GM12878 (cell line): ENCODE measurements around the gene OR52K1. TPM values are rescaled to one million over a fixed set of nuclear protein-coding genes. Genes with fewer than 3 reads are reported as not detected.

Experiments
- ATAC-seq: fragments of 200-7000 bp; cut with Tn5 transposase; 3 replicates; pipeline ENCODE4 v1.9.1; 2020; ENCODE audit warnings: mild to moderate bottlenecking, moderate library complexity
- BruUV-seq: library from RNA; stranded (reverse); fragments of 400-500 nt; replicated peaks from 2 replicates; lab custom pipeline; 2021; lab: Mats Ljungman, UMichigan
- CTCF ChIA-PET: fragments of 300-600 bp; sonication (Branson Sonifier 250); formaldehyde crosslinking; extraction: SDS; loops from one replicate; lab custom pipeline; 2021; ENCODE audit warnings: inconsistent platforms; lab: Yijun Ruan, JAX
- POLR2A ChIA-PET: fragments of 350-600 bp; formaldehyde crosslinking; extraction: SDS; loops from one replicate; lab custom pipeline; 2021; ENCODE audit warnings: inconsistent platforms; lab: Charles Lee
- RAD21 ChIA-PET: fragments of 300-600 bp; sonication (Branson Sonifier 250); formaldehyde crosslinking; loops from one replicate; lab custom pipeline; 2023; ENCODE audit warnings: antibody characterized with exemption; ENCODE audit not compliant: unreplicated experiment; lab: Charles Lee
- SMC1A ChIA-PET: fragments of 300-600 bp; sonication (Branson Sonifier 250); formaldehyde crosslinking; loops from one replicate; lab custom pipeline; 2023; ENCODE audit not compliant: unreplicated experiment, uncharacterized antibody; lab: Charles Lee
- DNase-seq: peaks from one replicate; pipeline ENCODE4 v3.0.0-alpha.2; 2011; ENCODE audit warnings: low read depth, low spot score
- FAIRE-seq: peaks from 3 replicates; lab custom pipeline; 2011; peaks lifted over from hg19 to GRCh38; lab: Jason Lieb, UNC
- H2AFZ ChIP-seq: 2 replicates; pipeline ENCODE4 v1.6.0; 2011; ENCODE audit warnings: low read depth, low read length, control low read depth; ENCODE audit not compliant: control insufficient read depth
- H3K27ac ChIP-seq: 2 replicates; pipeline ENCODE4 v1.5.1; 2011; ENCODE audit warnings: control low read depth; ENCODE audit not compliant: control insufficient read depth, insufficient read depth
- H3K27me3 ChIP-seq, 2 experiments: replicated peaks in 1 of 2; 2 replicates each; pipeline versions ENCODE4 v1.6.0 to v1.6.1; 2011; ENCODE audit warnings: low read length in 1 of 2; ENCODE audit not compliant: control insufficient read depth in 2 of 2, insufficient read depth in 2 of 2
- H3K36me3 ChIP-seq, 2 experiments: 2 replicates each; pipeline ENCODE4 v1.5.1; 2011; ENCODE audit warnings: low read length in 1 of 2; ENCODE audit not compliant: control insufficient read depth in 2 of 2, insufficient read depth in 2 of 2
- H3K4me1 ChIP-seq: 2 replicates; pipeline ENCODE4 v1.6.1; 2011; ENCODE audit warnings: mild to moderate bottlenecking, low read length, moderate library complexity, mixed read lengths; ENCODE audit not compliant: control insufficient read depth, insufficient read depth
- H3K4me2 ChIP-seq: 2 replicates; pipeline ENCODE4 v1.6.0; 2011; ENCODE audit warnings: control low read depth; ENCODE audit not compliant: control insufficient read depth, insufficient read depth
- H3K4me3 ChIP-seq: fragments of 200-600 bp; sonication (generic); 2 replicates; pipeline ENCODE4 v1.5.1; 2016
- H3K79me2 ChIP-seq: 2 replicates; pipeline ENCODE4 v1.6.0; 2011; ENCODE audit warnings: low read length; ENCODE audit not compliant: control insufficient read depth, insufficient read depth
- H3K9ac ChIP-seq: 2 replicates; pipeline ENCODE4 v1.8.0; 2011; ENCODE audit warnings: low read length, control low read depth, mixed read lengths; ENCODE audit not compliant: control insufficient read depth, insufficient read depth
- H3K9me3 ChIP-seq: replicated peaks from 3 replicates; pipeline ENCODE4 v1.5.1; 2011; ENCODE audit warnings: mild to moderate bottlenecking, low read length; ENCODE audit not compliant: control insufficient read depth, insufficient read depth
- H4K20me1 ChIP-seq: 2 replicates; pipeline ENCODE4 v1.6.0; 2011; ENCODE audit not compliant: control insufficient read depth, insufficient read depth
- CREM ChIP-seq: IDR thresholded peaks from 2 replicates; pipeline ENCODE4 v1.6.1; 2014; ENCODE audit warnings: antibody characterized with exemption, low read depth
- FOS ChIP-seq: IDR thresholded peaks from 3 replicates; pipeline ENCODE4 v1.6.1; 2011; ENCODE audit warnings: borderline replicate concordance; ENCODE audit not compliant: insufficient read length; ENCODE audit errors: extremely low read depth
- MXI1 ChIP-seq: fragments of 150-350 bp; IDR thresholded peaks from 2 replicates; pipeline ENCODE4 v1.6.1; 2011; ENCODE audit warnings: low read depth, mild to moderate bottlenecking, inconsistent platforms, low read length, improper control_type of control experiment
- SUPT20H ChIP-seq: IDR thresholded peaks from 2 replicates; pipeline ENCODE4 v1.6.1; 2011; ENCODE audit warnings: low read depth, mild to moderate bottlenecking, low read length, moderate library complexity, borderline replicate concordance; ENCODE audit not compliant: control insufficient read depth
- WGBS: methylation state at CpG from one replicate; pipeline ENCODE4 v1.1.6; 2016; ENCODE audit warnings: low lambda C conversion rate; ENCODE audit not compliant: insufficient replicate concordance, insufficient coverage; ENCODE audit errors: missing lambda C conversion rate; 5-methylcytosine and 5-hydroxymethylcytosine counted together
- in situ Hi-C: fragments of 300-500 bp; cut with MboI; formaldehyde crosslinking; loops from 9 replicates; pipeline ENCODE4 v1.14.3; 2018; ENCODE audit warnings: mixed read lengths
- intact Hi-C: fragments of 100-400 bp; cut with micrococcal nuclease; formaldehyde crosslinking; loops from one replicate; pipeline ENCODE4 v1.14.2; 2022; ENCODE audit not compliant: unreplicated experiment
- polyA plus RNA-seq, 11 experiments: library from polyadenylated mRNA; depleted of rRNA in 4 of 11; unstranded in 6 of 11; stranded (reverse) in 5 of 11; fragments of >200 nt; fragmentation: Nextera tagmentation in 4 of 11; fragmentation: Illumina TruSeq in 1 of 11; extraction: Ambion mirVana in 4 of 11; extraction: Trizol in 1 of 11; gene quantifications; 1 replicate in 1 of 11; 2 replicates in 10 of 11; pipeline versions ENCODE4 v1.2.1 to v1.2.3, GENCODE V29; 2011 to 2016; ENCODE audit warnings: inconsistent platforms in 2 of 11, missing spikeins in 2 of 11, low read depth in 1 of 11
- total RNA-seq, 4 experiments: library from RNA; depleted of rRNA in 3 of 4; stranded (reverse); fragments of >200 nt in 3 of 4; fragmentation: Illumina TruSeq in 1 of 4; extraction: Trizol in 1 of 4; gene quantifications; 2 replicates each; pipeline versions ENCODE4 v1.2.1 to v1.2.3, GENCODE V29; 2013 to 2021
- TF ChIP-seq, protein P1 (sequence below): fragments of 450-650 bp; IDR thresholded peaks from 2 replicates; pipeline ENCODE4 v1.6.1; 2017; ENCODE audit warnings: mild to moderate bottlenecking, low read depth, inconsistent platforms; ENCODE audit not compliant: poor library complexity, severe bottlenecking
- TF ChIP-seq, protein P2 (sequence below): fragments of 150-350 bp; IDR thresholded peaks from 2 replicates; pipeline ENCODE4 v1.6.1; 2016; ENCODE audit warnings: low read depth, low read length
- TF ChIP-seq, protein P3 (sequence below): fragments of 450-650 bp; IDR thresholded peaks from 2 replicates; pipeline ENCODE4 v1.6.1; 2016; ENCODE audit warnings: mild to moderate bottlenecking, moderate library complexity, borderline replicate concordance
- TF ChIP-seq, protein P4 (sequence below): IDR thresholded peaks from 2 replicates; pipeline ENCODE4 v1.6.1; 2012; ENCODE audit warnings: mild to moderate bottlenecking, low read depth, low read length

Gene OR52K1
- total and polyA plus RNA-seq, 10 of the 15 experiments (the other 5 are each of a cell fraction or from before 2014, with no cell fraction given), result not detected

DNA sequence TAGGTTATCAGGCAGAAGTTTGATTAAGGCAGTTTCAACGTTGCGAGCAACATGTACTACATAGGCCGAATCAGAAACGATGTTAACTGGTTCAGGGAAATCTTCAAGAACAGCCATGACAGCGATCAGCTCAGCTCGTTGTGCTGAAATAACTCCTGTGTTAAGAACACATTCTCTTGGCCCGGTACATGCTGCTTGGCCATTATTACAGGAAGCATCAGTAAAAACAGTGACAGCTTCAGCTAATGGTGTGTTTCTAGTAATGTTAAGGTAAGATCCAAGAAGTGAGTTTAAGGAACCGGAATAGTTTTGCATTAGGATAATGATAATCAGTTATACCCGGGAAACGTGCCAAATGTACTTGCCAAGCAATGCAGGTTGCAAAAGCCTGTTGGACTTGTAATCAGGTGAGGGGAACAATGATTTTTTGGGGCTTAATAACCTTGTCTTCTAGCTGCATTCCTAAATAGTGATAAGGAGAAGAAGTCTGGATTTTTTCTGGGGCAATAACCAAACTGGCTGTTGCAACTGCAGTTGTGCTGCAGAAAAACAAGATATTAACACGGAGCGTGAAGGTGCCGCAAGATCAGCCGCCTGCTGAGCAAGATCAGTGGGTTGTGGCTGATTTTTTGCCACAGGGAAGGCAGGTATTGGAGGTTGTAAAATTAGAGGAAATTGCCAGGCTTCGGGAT is 14.3 kb downstream of the OR52K1 start:
- BruUV-seq, result no TSS peak
- no peak for ATAC-seq
- H3K79me2 ChIP-seq, result no peaks in the 10 kb centered on the region
- no peak for DNase-seq
- no peak overlapping the region for H3K9ac ChIP-seq
- H3K4me1 ChIP-seq, result no peaks in the 10 kb centered on the region; the same call in 1 of the 2 replicates
- H3K27me3 ChIP-seq, result no peaks in the 10 kb centered on the region
- ChIA-PET RAD21 (interaction anchor here (5.2 kb wide), 1 partner anchor 310 kb away, joined by 46 read pairs; no protein-coding TSS in a partner anchor), POLR2A (no interaction called here), CTCF (interaction anchor here (5.5 kb wide), 1 partner anchor 311 kb away, joined by 91 read pairs; no protein-coding TSS in a partner anchor), SMC1A (no interaction called here)
- no peaks in the 10 kb centered on the region for H3K36me3 ChIP-seq
- intact Hi-C loops, result no loop called here
- no peak overlapping the region for H3K27ac ChIP-seq
- no peaks in the 10 kb centered on the region; the same call in 1 of the 3 replicates for H3K9me3 ChIP-seq
- H4K20me1 ChIP-seq, result no peaks in the 10 kb centered on the region
- H2AFZ ChIP-seq, result no peak overlapping the region
- WGBS, result 46% methylated on average over 15 of the region's 15 CpGs
- in situ Hi-C loops, result no loop called here
- FAIRE-seq, result no peak
- H3K4me3 ChIP-seq, result no peak overlapping the region
- no peak overlapping the region for H3K4me2 ChIP-seq
- TF ChIP-seq SUPT20H (no peak), FOS (no peak), CREM (no peak), MXI1 (no peak)
- TF ChIP-seq, protein P1, sequence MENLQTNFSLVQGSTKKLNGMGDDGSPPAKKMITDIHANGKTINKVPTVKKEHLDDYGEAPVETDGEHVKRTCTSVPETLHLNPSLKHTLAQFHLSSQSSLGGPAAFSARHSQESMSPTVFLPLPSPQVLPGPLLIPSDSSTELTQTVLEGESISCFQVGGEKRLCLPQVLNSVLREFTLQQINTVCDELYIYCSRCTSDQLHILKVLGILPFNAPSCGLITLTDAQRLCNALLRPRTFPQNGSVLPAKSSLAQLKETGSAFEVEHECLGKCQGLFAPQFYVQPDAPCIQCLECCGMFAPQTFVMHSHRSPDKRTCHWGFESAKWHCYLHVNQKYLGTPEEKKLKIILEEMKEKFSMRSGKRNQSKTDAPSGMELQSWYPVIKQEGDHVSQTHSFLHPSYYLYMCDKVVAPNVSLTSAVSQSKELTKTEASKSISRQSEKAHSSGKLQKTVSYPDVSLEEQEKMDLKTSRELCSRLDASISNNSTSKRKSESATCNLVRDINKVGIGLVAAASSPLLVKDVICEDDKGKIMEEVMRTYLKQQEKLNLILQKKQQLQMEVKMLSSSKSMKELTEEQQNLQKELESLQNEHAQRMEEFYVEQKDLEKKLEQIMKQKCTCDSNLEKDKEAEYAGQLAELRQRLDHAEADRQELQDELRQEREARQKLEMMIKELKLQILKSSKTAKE, result no peak
- TF ChIP-seq, protein P2, sequence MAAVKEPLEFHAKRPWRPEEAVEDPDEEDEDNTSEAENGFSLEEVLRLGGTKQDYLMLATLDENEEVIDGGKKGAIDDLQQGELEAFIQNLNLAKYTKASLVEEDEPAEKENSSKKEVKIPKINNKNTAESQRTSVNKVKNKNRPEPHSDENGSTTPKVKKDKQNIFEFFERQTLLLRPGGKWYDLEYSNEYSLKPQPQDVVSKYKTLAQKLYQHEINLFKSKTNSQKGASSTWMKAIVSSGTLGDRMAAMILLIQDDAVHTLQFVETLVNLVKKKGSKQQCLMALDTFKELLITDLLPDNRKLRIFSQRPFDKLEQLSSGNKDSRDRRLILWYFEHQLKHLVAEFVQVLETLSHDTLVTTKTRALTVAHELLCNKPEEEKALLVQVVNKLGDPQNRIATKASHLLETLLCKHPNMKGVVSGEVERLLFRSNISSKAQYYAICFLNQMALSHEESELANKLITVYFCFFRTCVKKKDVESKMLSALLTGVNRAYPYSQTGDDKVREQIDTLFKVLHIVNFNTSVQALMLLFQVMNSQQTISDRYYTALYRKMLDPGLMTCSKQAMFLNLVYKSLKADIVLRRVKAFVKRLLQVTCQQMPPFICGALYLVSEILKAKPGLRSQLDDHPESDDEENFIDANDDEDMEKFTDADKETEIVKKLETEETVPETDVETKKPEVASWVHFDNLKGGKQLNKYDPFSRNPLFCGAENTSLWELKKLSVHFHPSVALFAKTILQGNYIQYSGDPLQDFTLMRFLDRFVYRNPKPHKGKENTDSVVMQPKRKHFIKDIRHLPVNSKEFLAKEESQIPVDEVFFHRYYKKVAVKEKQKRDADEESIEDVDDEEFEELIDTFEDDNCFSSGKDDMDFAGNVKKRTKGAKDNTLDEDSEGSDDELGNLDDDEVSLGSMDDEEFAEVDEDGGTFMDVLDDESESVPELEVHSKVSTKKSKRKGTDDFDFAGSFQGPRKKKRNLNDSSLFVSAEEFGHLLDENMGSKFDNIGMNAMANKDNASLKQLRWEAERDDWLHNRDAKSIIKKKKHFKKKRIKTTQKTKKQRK, result no peak
- TF ChIP-seq, protein P3, sequence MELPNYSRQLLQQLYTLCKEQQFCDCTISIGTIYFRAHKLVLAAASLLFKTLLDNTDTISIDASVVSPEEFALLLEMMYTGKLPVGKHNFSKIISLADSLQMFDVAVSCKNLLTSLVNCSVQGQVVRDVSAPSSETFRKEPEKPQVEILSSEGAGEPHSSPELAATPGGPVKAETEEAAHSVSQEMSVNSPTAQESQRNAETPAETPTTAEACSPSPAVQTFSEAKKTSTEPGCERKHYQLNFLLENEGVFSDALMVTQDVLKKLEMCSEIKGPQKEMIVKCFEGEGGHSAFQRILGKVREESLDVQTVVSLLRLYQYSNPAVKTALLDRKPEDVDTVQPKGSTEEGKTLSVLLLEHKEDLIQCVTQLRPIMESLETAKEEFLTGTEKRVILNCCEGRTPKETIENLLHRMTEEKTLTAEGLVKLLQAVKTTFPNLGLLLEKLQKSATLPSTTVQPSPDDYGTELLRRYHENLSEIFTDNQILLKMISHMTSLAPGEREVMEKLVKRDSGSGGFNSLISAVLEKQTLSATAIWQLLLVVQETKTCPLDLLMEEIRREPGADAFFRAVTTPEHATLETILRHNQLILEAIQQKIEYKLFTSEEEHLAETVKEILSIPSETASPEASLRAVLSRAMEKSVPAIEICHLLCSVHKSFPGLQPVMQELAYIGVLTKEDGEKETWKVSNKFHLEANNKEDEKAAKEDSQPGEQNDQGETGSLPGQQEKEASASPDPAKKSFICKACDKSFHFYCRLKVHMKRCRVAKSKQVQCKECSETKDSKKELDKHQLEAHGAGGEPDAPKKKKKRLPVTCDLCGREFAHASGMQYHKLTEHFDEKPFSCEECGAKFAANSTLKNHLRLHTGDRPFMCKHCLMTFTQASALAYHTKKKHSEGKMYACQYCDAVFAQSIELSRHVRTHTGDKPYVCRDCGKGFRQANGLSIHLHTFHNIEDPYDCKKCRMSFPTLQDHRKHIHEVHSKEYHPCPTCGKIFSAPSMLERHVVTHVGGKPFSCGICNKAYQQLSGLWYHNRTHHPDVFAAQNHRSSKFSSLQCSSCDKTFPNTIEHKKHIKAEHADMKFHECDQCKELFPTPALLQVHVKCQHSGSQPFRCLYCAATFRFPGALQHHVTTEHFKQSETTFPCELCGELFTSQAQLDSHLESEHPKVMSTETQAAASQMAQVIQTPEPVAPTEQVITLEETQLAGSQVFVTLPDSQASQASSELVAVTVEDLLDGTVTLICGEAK, result no peak
- TF ChIP-seq, protein P4, sequence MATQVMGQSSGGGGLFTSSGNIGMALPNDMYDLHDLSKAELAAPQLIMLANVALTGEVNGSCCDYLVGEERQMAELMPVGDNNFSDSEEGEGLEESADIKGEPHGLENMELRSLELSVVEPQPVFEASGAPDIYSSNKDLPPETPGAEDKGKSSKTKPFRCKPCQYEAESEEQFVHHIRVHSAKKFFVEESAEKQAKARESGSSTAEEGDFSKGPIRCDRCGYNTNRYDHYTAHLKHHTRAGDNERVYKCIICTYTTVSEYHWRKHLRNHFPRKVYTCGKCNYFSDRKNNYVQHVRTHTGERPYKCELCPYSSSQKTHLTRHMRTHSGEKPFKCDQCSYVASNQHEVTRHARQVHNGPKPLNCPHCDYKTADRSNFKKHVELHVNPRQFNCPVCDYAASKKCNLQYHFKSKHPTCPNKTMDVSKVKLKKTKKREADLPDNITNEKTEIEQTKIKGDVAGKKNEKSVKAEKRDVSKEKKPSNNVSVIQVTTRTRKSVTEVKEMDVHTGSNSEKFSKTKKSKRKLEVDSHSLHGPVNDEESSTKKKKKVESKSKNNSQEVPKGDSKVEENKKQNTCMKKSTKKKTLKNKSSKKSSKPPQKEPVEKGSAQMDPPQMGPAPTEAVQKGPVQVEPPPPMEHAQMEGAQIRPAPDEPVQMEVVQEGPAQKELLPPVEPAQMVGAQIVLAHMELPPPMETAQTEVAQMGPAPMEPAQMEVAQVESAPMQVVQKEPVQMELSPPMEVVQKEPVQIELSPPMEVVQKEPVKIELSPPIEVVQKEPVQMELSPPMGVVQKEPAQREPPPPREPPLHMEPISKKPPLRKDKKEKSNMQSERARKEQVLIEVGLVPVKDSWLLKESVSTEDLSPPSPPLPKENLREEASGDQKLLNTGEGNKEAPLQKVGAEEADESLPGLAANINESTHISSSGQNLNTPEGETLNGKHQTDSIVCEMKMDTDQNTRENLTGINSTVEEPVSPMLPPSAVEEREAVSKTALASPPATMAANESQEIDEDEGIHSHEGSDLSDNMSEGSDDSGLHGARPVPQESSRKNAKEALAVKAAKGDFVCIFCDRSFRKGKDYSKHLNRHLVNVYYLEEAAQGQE, result no peak
